ENCODE measurements around the gene JPH2.
"Not testable (repeated sequence)": the region's sequence is repeated elsewhere in the genome, so short reads cannot be mapped to it uniquely, and the experiment has no call there.

The JPH2 gene

DNA sequence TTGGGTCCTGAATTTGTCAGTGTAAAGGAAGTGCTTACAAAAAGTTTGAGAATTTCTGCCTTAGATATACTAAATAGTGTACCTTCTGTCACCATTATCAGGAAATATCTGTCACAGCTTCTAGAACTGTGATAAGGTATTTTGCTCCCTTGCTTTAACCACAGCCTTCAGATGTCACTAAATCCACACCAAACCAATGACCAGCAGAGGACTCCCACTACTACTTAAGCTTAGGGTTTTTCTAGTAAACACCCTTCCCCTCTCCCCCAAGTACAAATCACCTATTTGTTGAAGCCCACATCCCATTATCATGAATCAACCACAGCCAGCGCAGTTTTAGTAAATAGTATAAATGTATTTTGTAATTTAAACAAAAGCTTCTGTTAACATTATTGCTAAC, 8.6 kb upstream of the JPH2 start:
- in situ Hi-C loops (cut with HindIII; ENCODE audit: low pct_ligation_motif_present, low pct_unique_long_range_greater_than_20kb, low sequenced_read_pairs) = no loop called here
- no peak for DNase-seq

- no peak for DNase-seq
- in situ Hi-C loops (cut with HindIII; ENCODE audit: low pct_ligation_motif_present, low pct_unique_long_range_greater_than_20kb, low sequenced_read_pairs) = no loop called here
These were observed 6.8 kb upstream of the JPH2 start for GRCh38 chr20:44193801-44194200.

DNA sequence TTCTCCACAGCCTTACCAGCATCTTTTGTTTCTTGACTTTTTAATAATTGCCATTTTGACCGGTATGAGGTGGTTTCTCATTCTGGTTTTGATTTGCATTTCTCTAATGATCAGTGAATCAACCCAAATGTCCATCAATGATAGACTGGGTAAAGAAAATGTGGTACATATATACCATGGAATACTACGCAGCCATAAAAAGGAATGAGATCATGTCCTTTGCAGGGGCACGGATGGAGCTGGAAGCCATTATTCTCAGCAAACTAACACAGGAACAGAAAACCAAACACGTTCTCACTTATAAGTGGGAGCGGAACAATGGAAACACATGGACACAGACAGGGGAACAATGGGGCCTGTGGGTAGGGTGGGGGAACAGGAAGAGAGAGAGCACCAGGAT, 4.7 kb upstream of the JPH2 start:
- in situ Hi-C loops (cut with HindIII; ENCODE audit: low pct_ligation_motif_present, low pct_unique_long_range_greater_than_20kb, low sequenced_read_pairs); DNase-seq: not testable (repeated sequence)

- peak; percentile 68 for DNase-seq
- in situ Hi-C loops (cut with HindIII; ENCODE audit: low pct_ligation_motif_present, low pct_unique_long_range_greater_than_20kb, low sequenced_read_pairs) = not testable (repeated sequence)
These were observed 3.3 kb upstream of the JPH2 start for GRCh38 chr20:44190197-44190852.

DNA sequence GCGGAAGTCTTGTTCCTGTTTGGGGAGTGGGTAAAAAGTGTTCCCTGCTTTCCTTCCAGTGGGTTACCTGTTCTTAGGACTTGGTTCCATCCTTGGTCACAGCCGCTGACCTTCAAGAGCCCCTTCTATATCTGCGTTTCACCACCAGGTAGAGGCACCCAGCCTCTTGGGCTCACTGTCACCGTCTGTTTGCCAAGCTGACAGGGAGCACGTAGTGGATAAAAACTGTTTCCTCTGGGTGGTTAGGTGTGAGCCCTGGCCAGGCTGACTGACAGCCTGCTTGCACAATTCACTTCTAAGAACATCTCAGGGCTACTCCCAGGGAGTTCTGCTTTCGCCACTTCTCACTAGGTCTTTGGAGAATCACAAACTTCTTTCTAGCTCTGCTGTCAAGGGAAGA, 1.8 kb upstream of the JPH2 start:
- in situ Hi-C loops (cut with HindIII; ENCODE audit: low pct_ligation_motif_present, low pct_unique_long_range_greater_than_20kb, low sequenced_read_pairs) = no loop called here

DNA sequence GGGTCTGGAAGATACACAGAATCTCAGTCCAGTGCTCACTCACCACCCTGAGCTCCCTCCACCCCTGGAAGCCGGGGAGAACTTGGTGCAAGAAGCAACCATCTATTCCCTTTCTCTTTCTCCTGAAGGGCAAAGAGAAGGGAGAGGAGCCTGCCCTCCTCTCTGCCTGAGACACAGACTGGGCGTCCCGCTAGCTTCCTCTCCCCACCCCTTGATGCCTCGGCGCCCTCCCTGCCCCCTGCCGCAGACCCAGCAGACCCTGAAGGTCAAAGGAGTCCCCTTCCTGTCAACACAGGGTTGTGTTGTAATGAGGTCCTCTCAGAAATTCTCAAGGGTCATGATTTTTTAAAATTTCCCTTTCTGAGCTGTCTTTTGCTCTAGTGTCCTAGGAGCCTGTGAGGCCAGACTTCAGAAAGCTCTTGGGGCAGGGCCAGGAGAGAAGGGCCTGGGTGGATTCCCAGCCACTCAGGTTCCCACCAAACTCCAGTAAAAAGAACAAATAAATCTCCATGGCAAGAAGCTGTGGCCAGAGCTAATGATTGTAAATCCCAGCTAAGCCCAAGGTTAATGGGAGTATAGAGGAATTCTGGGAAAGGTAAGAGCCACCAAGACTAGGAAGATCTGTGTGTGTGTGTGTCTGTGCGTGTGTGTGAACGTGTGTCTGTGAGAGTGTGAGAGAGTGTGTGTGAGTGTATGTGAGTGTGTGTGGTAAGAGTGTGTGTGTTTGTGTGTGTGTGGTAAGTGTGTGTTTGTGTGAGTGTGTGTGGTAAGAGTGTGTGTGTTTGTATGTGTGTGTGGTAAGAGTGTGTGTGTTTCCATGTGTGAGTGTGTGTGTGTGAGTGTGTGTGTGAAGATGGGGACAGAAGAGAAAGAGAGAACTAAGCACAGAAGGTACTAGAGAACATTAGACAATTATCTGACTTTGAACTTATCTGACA, 1.1 kb upstream of the JPH2 start:
- peak; percentile 13 for DNase-seq
- in situ Hi-C loops (cut with HindIII; ENCODE audit: low pct_ligation_motif_present, low pct_unique_long_range_greater_than_20kb, low sequenced_read_pairs) = no loop called here

More for the DNA sequence above, 1.8 kb upstream of the JPH2 start:
- no peak for DNase-seq

- in situ Hi-C loops (cut with HindIII; ENCODE audit: low pct_ligation_motif_present, low pct_unique_long_range_greater_than_20kb, low sequenced_read_pairs) = no loop called here
- DNase-seq = peak; percentile 35
These were observed 324 bp downstream of the JPH2 start for GRCh38 chr20:44186674-44187053.

DNA sequence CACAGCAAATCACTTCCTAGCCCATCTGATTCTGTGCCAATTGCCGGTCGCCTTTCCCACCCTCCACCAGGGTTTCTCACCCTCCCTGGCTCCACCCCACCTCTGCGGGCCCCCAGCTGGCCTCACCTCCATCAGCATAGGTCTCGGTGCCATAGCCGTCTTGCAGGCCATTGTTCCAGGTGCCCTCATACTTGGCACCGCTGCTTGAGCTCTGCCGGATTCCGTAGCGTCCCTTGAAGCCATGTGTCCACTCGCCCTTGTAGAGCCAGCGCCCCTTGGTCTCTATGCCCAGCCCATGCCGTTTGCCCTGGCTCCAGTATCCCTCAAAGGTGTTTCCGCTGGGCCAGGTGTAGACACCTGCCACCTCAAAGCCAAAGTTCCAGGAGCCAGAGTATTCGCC, 787 bp downstream of the JPH2 start:
- DNase-seq = no peak
- in situ Hi-C loops (cut with HindIII; ENCODE audit: low pct_ligation_motif_present, low pct_unique_long_range_greater_than_20kb, low sequenced_read_pairs) = no loop called here

DNA sequence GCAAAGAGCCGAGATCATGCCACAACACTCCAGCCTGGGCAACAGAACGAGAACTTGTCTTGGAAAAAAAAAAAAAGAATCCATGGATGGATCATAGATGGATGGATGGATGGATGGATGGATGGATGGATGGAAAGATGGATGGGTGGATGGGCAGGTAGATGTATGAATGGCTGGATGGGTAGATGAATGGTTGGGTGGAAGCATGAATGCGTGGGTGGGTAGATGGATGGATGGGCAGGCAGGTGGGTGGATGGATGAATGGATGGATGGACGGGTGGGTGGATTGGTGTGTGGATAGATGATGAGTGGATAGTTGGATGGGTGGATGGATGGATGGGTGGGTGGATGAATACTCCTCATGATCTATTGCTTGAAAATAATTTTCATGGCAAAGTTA, 1.4 kb downstream of the JPH2 start:
- in situ Hi-C loops (cut with HindIII; ENCODE audit: low pct_ligation_motif_present, low pct_unique_long_range_greater_than_20kb, low sequenced_read_pairs) = no loop called here
- DNase-seq = no peak

DNA sequence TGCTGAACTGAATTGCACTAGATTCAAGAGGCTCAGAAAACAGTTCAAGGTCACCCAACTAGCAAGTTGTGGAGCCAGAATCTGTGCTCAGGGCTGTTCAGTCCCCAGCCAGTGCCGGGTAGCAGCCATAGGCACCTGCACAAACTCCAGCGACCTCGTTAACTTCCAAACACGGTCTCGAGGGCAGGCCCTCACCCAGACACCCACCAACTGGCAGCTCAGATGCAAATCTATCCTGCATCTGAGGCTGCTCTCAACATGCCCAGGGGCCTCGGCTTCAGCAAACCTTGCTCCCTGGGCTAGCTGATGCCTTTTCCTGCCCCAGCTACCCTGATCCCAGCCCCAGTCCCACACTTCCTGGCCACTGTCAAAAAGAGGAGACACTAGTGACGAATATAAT, 3.7 kb downstream of the JPH2 start:
- in situ Hi-C loops (cut with HindIII; ENCODE audit: low pct_ligation_motif_present, low pct_unique_long_range_greater_than_20kb, low sequenced_read_pairs) = no loop called here
- no peak for DNase-seq

- no peak for DNase-seq
- in situ Hi-C loops (cut with HindIII; ENCODE audit: low pct_ligation_motif_present, low pct_unique_long_range_greater_than_20kb, low sequenced_read_pairs) = no loop called here
These were observed 4.1 kb downstream of the JPH2 start for GRCh38 chr20:44182863-44183262.

- in situ Hi-C loops (cut with HindIII; ENCODE audit: low pct_ligation_motif_present, low pct_unique_long_range_greater_than_20kb, low sequenced_read_pairs) = no loop called here
- DNase-seq = no peak
These were observed 4.7 kb downstream of the JPH2 start for GRCh38 chr20:44182135-44182765.

DNA sequence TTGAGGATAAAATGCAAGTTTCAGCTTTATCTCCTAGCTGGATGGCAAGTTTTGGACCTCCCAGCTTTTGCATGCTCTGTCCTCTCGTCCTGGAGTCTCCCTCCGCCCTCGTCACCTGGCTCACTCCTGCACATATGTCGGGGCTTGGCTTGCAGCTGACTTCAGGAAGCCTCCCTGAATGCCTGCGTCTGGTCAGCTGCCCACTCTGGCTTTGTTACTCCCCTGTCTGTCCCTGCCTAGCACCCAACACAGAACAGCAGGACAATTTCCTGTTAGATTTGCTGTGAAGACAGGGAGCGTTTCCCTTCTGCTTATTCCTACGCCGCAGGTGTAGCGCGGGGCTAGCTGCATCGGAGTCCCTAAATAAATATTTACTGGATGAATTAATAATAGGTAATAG, 5.4 kb downstream of the JPH2 start:
- in situ Hi-C loops (cut with HindIII; ENCODE audit: low pct_ligation_motif_present, low pct_unique_long_range_greater_than_20kb, low sequenced_read_pairs) = no loop called here

GRCh38 chr20:44180814-44181213, 6.2 kb downstream of the JPH2 start:
- DNase-seq = no peak
- in situ Hi-C loops (cut with HindIII; ENCODE audit: low pct_ligation_motif_present, low pct_unique_long_range_greater_than_20kb, low sequenced_read_pairs) = no loop called here

More for the DNA sequence above, 5.4 kb downstream of the JPH2 start:
- no peak for DNase-seq

DNA sequence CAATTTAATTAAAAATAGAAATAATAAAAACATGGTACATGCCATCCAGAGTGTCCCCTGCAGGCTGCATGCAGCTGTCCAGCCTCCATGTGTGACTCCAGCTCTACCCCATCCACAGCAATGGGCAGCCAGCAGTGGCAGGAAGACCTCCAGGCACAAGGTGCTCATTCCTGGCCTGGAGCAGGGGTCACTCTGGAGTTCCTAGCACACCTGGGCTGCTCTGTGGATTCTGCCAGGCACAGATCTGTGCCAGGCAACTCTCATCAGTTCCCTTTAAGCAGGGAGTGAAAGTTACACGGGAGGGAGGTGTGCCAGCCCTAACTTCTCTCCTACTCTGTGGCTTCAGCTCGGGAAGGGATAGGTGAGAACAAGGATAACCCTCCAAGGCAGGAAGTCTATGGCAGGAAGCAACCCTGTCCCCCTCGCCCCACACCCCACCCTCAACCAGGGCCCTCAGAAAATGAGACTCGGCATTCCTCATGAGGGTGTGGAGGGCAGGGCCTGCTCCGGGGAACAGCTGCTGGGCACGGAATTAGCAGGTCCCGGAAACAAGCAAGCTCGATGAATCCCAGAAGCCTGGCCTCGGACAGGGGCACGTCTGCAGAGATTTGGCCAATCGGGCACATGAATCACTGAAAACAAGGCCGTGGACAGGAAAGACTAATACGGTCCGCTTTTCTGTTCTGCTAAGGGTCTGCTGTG, 10.0 kb downstream of the JPH2 start:
- no peak for DNase-seq
- in situ Hi-C loops (cut with HindIII; ENCODE audit: low pct_ligation_motif_present, low pct_unique_long_range_greater_than_20kb, low sequenced_read_pairs) = no loop called here

DNA sequence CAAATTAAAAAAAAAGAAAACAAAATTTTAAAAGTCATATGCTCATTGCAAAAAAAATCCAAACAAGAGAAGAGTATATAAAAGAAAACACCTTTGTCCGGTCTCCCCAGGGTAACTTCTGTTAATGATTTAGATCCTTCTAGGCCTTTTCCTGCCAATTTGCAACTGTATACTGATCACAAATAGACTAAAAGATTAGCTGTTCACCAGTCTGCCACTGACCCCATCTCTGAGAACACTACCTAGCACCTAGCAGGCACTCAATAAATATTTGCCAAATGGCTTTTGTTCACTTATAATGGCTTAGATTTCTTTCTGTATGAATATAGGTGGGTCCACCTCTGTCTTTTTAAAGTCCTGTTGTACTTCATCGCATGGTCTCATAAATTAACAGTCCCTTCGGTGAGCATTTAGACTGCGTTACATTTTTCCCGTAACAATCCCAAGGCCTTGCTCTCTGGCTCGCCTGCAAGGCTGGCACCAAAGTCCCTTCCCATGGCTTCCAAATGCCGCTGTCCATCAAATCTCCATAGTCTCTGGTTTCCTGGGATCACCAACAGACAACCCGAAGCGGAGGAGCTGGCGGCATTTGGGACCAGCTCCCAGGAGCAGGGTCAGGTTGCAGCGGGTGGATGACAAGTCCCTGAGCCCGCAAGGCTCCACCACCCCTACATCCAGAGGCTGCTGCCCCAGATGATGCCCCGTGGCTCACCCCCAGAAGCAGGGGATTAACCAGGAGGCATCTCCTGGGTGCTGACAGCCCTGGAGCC, 11.8 kb downstream of the JPH2 start:
- DNase-seq = no peak
- in situ Hi-C loops (cut with HindIII; ENCODE audit: low pct_ligation_motif_present, low pct_unique_long_range_greater_than_20kb, low sequenced_read_pairs) = no loop called here

DNA sequence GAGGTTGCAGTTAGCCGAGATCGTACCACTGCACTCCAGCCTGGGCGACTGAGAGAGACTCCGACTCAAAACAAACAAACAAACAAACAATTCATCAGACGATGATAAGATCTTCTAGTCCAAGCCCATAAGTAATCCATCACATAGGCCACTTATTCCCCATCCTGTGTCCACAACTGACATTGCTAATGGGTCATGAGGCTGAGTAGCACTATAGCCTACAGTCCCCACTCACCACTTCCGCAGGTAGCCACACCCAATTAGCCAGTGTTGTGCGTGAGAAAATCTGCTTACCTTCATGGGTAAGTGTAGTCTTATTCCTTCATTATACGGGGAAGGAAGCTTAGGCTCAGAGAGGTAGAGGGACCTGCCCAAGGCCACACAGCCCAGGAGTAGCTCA, 13.1 kb downstream of the JPH2 start:
- in situ Hi-C loops (cut with HindIII; ENCODE audit: low pct_ligation_motif_present, low pct_unique_long_range_greater_than_20kb, low sequenced_read_pairs) = no loop called here

DNA sequence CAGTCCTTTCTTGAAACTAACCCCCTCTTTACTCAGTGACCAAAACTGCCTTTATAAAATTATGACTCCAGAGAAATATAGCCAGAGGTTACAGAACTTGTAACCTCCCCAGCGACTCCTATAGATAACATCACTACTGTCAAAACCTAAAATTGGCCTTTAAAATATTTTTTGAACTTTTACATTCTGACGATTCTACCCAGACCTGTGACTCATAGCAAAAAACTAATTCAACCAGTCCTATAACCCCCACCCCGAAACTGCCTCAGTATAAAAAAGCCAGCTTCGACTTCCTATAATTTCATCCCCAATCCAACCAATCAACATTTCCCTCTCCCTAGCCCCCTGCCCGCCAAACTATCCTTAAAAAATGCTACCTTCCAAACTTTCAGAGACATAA, 13.9 kb downstream of the JPH2 start:
- in situ Hi-C loops (cut with HindIII; ENCODE audit: low pct_ligation_motif_present, low pct_unique_long_range_greater_than_20kb, low sequenced_read_pairs) = no loop called here
- DNase-seq = no peak

More for the DNA sequence above, 13.1 kb downstream of the JPH2 start:
- DNase-seq = no peak

Data from ACHN (cell line).